Gastrocnemius medialis (tissue), 4 donors: Measurements from ENCODE around the gene CKAP4. TPM values are rescaled to one million over a fixed set of nuclear protein-coding genes. Genes with fewer than 3 reads are reported as not detected.

Experiments
- ATAC-seq, 2 donors: fragments of 150-250 bp; one replicate each; pipeline ENCODE4 v1.9.1; 2016
- DNase-seq, 2 donors: peaks; one replicate each; pipeline ENCODE4 v3.0.0-alpha.2; 2019
- H3K27ac ChIP-seq, 4 donors: fragments of 200-600 bp; sonication (generic); 1 replicate in 1 of 4; 2 replicates in 3 of 4; pipeline ENCODE4 v1.5.1; 2016 to 2018; ENCODE audit warnings: mild to moderate bottlenecking in 2 of 4, moderate library complexity in 1 of 4
- H3K27me3 ChIP-seq, 3 donors: fragments of 200-600 bp; sonication (generic) in 2 of 3; 1 replicate in 1 of 3; 2 replicates in 2 of 3; pipeline versions ENCODE4 v1.5.1 to v1.6.0; 2016 to 2019; ENCODE audit warnings: mild to moderate bottlenecking in 1 of 3, moderate library complexity in 1 of 3
- H3K36me3 ChIP-seq, 2 donors: fragments of 200-600 bp; sonication (generic) in 1 of 2; one replicate each; pipeline ENCODE4 v1.5.1; 2017 to 2018
- H3K4me1 ChIP-seq, 2 donors: fragments of 200-600 bp; sonication (generic) in 1 of 2; one replicate each; pipeline ENCODE4 v1.5.1; 2016 to 2017; ENCODE audit warnings: mild to moderate bottlenecking in 2 of 2
- H3K4me3 ChIP-seq, 4 donors: fragments of 200-600 bp; sonication (generic) in 3 of 4; 1 replicate in 1 of 4; 2 replicates in 3 of 4; pipeline ENCODE4 v1.5.1; 2016 to 2019; ENCODE audit warnings: mild to moderate bottlenecking in 2 of 4
- H3K9me3 ChIP-seq, 3 donors: fragments of 200-600 bp; sonication (generic) in 2 of 3; 1 replicate in 1 of 3; 2 replicates in 2 of 3; pipeline ENCODE4 v1.5.1; 2016 to 2019
- POLR2A ChIP-seq, 2 donors: fragments of 450-650 bp; IDR thresholded peaks; one replicate each; pipeline ENCODE4 v1.6.1; 2017; ENCODE audit warnings: antibody characterized with exemption in 2 of 2, mild to moderate bottlenecking in 2 of 2, moderate library complexity in 2 of 2
- in situ Hi-C, 4 donors: fragments of 200-750 bp; cut with MboI; loops; one replicate each; pipeline versions ENCODE4 v1.15.0 to v1.8.0; 2017; ENCODE audit warnings: low sequenced_read_pairs in 4 of 4
- intact Hi-C: fragments of 100-400 bp; cut with DNase I; formaldehyde crosslinking; loops from one replicate; pipeline ENCODE4 v1.15.1; 2023; ENCODE audit warnings: low total_unique reads
- total RNA-seq, 4 donors: library from RNA; depleted of rRNA; stranded (reverse); fragments of >200 nt; gene quantifications; one replicate each; pipeline versions ENCODE4 v1.1.0 to v1.2.3, GENCODE V29; 2016
- TF ChIP-seq, protein P1 (sequence below), 5 experiments: fragments of 450-650 bp in 3 of 5; fragments of 200-600 bp in 2 of 5; sonication (generic) in 2 of 5; IDR thresholded peaks in 4 of 5; conservative IDR thresholded peaks in 1 of 5; 1 replicate in 4 of 5; 2 replicates in 1 of 5; pipeline ENCODE4 v1.5.1; 2016 to 2019; ENCODE audit warnings: antibody characterized with exemption in 5 of 5, mild to moderate bottlenecking in 3 of 5, moderate library complexity in 3 of 5

Gene CKAP4
- total RNA-seq, 4 donors from 2014 or later, result 9.7 to 17.6 (median 15.7) TPM

DNA sequence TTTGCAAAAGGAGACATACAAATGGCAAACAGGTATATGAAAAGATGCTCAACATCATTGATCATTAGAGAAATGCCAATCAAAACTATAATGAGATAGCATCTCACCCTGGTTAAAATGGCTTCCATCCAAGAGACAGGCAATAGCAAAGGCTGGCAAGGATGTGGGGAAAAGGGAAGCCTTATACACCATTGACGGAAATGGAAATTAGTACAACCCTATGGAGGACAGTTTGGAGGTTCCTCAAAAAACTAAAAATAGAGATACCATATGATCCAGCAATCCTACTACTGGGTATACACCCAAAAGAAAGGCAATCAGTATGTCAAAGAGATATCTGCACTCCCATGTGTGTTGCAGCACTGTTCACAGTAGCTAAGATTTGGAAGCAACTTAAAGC lies 17.3 kb upstream of the CKAP4 start:
- Histone ChIP-seq H3K4me1 (no peaks in the 10 kb centered on the region), H3K4me3 (no peak overlapping the region), H3K36me3 (no peaks in the 10 kb centered on the region), H3K27ac (no peak overlapping the region), H3K9me3 (no peaks in the 10 kb centered on the region), H3K27me3 (no peaks in the 10 kb centered on the region)
- ATAC-seq (no peak), DNase-seq (no peak)
- TF ChIP-seq, protein P1, sequence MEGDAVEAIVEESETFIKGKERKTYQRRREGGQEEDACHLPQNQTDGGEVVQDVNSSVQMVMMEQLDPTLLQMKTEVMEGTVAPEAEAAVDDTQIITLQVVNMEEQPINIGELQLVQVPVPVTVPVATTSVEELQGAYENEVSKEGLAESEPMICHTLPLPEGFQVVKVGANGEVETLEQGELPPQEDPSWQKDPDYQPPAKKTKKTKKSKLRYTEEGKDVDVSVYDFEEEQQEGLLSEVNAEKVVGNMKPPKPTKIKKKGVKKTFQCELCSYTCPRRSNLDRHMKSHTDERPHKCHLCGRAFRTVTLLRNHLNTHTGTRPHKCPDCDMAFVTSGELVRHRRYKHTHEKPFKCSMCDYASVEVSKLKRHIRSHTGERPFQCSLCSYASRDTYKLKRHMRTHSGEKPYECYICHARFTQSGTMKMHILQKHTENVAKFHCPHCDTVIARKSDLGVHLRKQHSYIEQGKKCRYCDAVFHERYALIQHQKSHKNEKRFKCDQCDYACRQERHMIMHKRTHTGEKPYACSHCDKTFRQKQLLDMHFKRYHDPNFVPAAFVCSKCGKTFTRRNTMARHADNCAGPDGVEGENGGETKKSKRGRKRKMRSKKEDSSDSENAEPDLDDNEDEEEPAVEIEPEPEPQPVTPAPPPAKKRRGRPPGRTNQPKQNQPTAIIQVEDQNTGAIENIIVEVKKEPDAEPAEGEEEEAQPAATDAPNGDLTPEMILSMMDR (IDR thresholded peaks at IDR 0.05 in 4 of 5, conservative IDR thresholded peaks at IDR 0.05 in 1 of 5), result no peak
- no peak for TF ChIP-seq POLR2A (IDR thresholded peaks at IDR 0.05)
- intact Hi-C loops, result no loop called here
- in situ Hi-C loops, result no loop called here

DNA sequence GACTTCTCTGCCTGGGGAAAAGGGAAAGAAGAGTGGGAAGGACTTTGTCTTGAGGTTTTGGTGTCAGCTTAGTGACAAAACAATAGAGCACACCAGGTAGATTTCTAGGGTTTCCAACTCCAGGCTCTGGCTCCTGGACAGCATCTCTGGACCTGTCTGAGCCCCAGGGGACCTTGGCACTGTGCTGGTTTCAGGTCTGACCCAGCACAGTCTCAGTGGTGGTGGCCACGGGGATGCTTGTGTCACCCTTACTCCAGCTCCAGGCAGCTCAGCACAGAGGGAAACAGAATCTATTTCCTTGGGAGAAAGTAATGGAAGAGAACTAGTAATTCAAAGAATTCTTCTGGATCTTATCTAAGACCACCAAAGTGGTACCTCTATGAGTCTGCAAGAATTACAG lies 11.1 kb upstream of the CKAP4 start:
- in situ Hi-C loops (no loop called here), intact Hi-C loops (no loop called here)
- DNase-seq (no peak), ATAC-seq (no peak)
- no peak for TF ChIP-seq POLR2A (IDR thresholded peaks at IDR 0.05)
- TF ChIP-seq, protein P1 (IDR thresholded peaks at IDR 0.05 in 4 of 5, conservative IDR thresholded peaks at IDR 0.05 in 1 of 5), result no peak
- H3K4me1 ChIP-seq, result no peaks in the 10 kb centered on the region
- no peak overlapping the region for H3K27ac ChIP-seq
- no peaks in the 10 kb centered on the region for H3K36me3 ChIP-seq
- H3K4me3 ChIP-seq, result no peak overlapping the region
- H3K9me3 ChIP-seq, result no peaks in the 10 kb centered on the region
- H3K27me3 ChIP-seq, result no peaks in the 10 kb centered on the region

DNA sequence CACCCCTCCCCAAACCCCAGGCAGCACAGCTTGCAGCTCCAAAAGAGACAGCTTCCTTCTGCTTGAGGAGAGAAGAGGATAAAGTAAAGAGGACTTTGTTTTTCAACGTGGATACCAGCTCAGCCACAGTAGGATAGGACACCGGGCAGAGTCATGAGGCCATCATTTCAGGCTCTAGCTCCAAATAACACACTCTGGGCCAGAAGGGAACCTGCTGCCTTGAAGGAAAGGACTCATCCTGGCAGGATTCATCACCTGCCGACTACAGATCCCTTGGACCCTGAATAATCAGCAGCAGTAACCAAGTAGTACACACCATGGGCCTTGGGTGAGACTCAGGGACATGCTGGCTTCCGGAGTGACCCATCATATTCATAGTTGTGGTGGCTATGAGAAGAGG lies 10.4 kb upstream of the CKAP4 start:
- TF ChIP-seq POLR2A (IDR thresholded peaks at IDR 0.05), result no peak
- TF ChIP-seq, protein P1 (IDR thresholded peaks at IDR 0.05 in 4 of 5, conservative IDR thresholded peaks at IDR 0.05 in 1 of 5), result no peak
- no peak for DNase-seq
- in situ Hi-C loops, result no loop called here
- Histone ChIP-seq H3K27me3 (no peaks in the 10 kb centered on the region), H3K9me3 (no peaks in the 10 kb centered on the region), H3K36me3 (no peaks in the 10 kb centered on the region), H3K4me3 (no peak overlapping the region), H3K27ac (no peak overlapping the region), H3K4me1 (no peaks in the 10 kb centered on the region)
- intact Hi-C loops, result no loop called here
- no peak for ATAC-seq

DNA sequence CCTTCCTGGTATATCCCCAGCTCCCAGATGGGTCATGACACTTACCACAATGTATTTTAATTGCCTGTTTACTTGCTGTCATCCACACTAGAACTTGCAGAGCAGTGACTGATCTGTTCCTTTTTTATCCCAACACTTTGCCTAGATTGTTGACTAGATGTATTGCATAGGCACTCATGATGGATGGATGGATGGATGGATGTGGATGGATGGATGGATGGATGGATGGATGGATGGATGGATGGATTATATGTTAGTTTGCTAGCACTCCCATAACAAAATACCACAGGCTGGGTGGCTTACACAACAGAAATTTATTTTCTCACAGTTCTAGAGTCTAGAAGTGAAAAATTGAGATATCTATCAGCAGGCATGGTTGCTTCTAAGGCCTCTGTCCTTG lies 8.7 kb upstream of the CKAP4 start:
- Histone ChIP-seq H3K4me3 (no peak overlapping the region), H3K4me1 (no peaks in the 10 kb centered on the region), H3K27me3 (no peaks in the 10 kb centered on the region), H3K9me3 (no peaks in the 10 kb centered on the region), H3K36me3 (no peaks in the 10 kb centered on the region), H3K27ac (no peak overlapping the region)
- in situ Hi-C loops, result no loop called here
- DNase-seq (no peak), ATAC-seq (no peak)
- intact Hi-C loops, result no loop called here
- TF ChIP-seq, protein P1 (IDR thresholded peaks at IDR 0.05 in 4 of 5, conservative IDR thresholded peaks at IDR 0.05 in 1 of 5), result no peak
- no peak for TF ChIP-seq POLR2A (IDR thresholded peaks at IDR 0.05)

DNA sequence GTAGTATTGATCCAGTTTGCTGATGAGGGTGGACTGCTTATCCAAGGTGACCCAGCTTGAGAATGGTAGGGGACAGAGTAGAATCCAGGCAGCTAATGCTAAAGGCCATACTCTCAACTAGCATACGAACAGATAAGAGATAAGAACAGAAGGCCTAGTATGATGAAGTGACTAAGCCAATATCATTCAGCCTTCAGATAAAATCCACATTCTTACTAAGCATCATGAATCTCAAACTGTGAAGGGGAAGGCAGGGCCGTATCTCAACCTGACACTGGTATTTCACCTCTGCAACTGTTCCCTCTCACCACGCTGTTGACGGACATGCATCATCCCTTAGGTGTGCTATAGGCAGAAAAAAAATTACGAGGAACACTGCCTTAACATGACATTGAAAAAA lies 8.1 kb upstream of the CKAP4 start:
- DNase-seq (no peak), ATAC-seq (no peak)
- Histone ChIP-seq H3K9me3 (no peaks in the 10 kb centered on the region), H3K27me3 (no peaks in the 10 kb centered on the region), H3K36me3 (no peaks in the 10 kb centered on the region), H3K4me3 (no peak overlapping the region), H3K4me1 (no peaks in the 10 kb centered on the region), H3K27ac (no peak overlapping the region)
- in situ Hi-C loops (no loop called here), intact Hi-C loops (no loop called here)
- TF ChIP-seq, protein P1 (IDR thresholded peaks at IDR 0.05 in 4 of 5, conservative IDR thresholded peaks at IDR 0.05 in 1 of 5), result no peak
- no peak for TF ChIP-seq POLR2A (IDR thresholded peaks at IDR 0.05)
